Stimulated activated CD4-positive, alpha-beta T cell treated with anti-CD3 and anti-CD28 coated beads, Interleukin-12 subunit alpha, Interleukin-12 subunit beta, amount 100 ng/mL, for 48 hours (primary cell): ENCODE data around the gene AFG1L.
A peak's percentile ranks its signal among the peaks of the same experiment; 100 is the strongest.
"Not testable (repeated sequence)": the region's sequence is repeated elsewhere in the genome, so short reads cannot be mapped to it uniquely, and the experiment has no call there.

ENCODE experiments used
- DNase-seq, 3 donors: peaks; one replicate each; pipeline ENCODE4 v3.0.0-alpha.2; 2020; ENCODE audit warnings: low read depth in 2 of 3, low spot score in 1 of 3

The AFG1L gene

GRCh38 chr6:108449717-108450116, 154.9 kb downstream of the AFG1L start:
- DNase-seq = not testable (repeated sequence)

DNA sequence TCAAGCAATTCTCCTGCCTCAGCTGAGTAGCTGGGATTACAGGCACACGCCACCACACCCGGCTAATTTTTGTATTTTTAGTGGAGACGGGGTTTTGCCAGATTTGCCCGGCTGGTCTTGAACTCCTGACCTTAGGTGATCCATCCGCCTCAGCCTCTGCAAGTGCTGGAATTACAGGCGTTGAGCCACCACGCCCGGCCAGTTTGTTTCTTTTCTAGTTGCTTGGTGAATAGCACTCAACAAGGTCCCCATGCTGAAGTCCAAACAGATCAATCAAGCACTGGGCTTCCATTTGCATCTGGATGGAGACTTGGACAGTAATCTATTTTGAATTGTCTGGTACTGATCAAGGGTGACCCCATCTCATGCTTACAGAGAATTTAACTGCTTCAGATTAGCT, 157.0 kb downstream of the AFG1L start:
- no peak for DNase-seq

GRCh38 chr6:108452711-108453195, 157.9 kb downstream of the AFG1L start:
- DNase-seq = no peak

- DNase-seq = no peak
Observed at GRCh38 chr6:108453601-108454185, 158.8 kb downstream of the AFG1L start.

- no peak for DNase-seq
Observed at GRCh38 chr6:108454356-108454755, 159.5 kb downstream of the AFG1L start.

- DNase-seq = no peak
Observed at GRCh38 chr6:108455688-108456087, 160.8 kb downstream of the AFG1L start.

GRCh38 chr6:108463784-108464183, 168.9 kb downstream of the AFG1L start:
- no peak for DNase-seq

DNA sequence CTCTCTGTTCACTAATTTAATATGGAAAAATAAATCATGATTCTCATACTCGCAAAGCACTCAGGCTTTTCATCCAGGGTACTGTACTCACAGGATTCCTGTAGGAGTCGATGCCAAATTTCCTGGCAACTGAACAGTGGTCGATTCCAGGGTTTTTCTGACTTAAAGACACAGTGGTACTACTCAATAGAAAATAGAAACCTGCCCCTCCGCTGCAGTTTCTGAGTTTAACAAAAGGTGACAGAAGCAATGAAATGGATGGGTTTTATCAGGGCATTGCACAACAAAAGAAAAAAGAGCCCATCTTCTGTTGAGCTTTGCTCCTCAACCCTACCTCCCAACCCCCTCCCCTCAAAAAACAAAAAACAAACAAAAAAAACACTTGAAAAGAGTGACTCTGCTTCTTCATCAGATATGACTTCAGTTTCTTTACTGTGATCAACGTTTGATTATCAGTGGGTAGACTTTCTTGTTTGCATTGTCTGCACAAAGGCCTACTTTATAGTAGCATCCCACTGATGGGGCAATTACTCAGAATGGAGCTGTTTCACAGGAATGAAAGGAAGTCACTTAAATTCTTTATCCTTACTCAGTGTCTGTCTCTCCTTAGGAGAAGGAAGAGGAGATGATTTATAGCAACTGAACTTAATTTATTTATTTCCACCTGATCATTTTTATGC, 169.7 kb downstream of the AFG1L start:
- no peak for DNase-seq

DNA sequence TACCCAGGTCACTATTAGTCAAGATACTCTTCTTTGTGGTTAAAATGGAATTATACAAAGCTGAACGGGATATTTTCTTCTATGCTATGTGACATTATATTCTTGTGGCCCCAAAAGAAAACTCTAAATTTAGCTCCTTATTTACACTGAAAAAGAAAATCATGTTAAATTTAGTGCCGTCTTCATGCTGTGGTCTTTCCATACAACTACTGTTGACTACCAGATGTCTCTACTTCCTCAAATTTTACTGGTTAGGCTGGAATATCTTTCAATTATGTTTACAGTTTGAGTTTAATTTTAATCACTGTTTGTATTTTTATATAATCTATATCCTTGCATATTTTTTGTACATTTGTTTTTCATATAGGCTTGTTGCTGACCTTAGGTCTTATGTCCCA, 170.2 kb downstream of the AFG1L start:
- DNase-seq = no peak

GRCh38 chr6:108468346-108468745, 173.5 kb downstream of the AFG1L start:
- no peak for DNase-seq

GRCh38 chr6:108469316-108469715, 174.5 kb downstream of the AFG1L start:
- DNase-seq = no peak

DNA sequence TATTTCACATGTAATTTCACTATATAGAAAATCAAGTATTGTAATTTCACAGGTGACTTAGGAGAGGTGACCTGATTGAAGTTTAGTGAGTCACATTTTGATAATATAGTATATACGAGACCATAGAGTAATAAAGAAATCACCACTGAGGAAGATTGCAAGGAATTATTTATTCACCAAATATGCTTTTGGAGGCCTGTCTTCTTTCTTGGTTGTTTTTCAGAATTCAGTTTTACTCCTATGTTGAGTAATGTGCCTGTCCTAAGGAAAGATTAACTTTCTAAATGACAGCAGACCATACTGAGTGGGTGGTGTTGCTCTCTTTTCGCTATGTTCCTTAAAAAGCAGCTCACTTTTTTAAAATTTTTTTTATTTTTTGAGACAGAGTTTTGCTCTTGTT, 178.3 kb downstream of the AFG1L start:
- no peak for DNase-seq

- no peak for DNase-seq
Observed at GRCh38 chr6:108476376-108476775, 181.5 kb downstream of the AFG1L start.

GRCh38 chr6:108476847-108477430, 182.1 kb downstream of the AFG1L start:
- no peak for DNase-seq

DNA sequence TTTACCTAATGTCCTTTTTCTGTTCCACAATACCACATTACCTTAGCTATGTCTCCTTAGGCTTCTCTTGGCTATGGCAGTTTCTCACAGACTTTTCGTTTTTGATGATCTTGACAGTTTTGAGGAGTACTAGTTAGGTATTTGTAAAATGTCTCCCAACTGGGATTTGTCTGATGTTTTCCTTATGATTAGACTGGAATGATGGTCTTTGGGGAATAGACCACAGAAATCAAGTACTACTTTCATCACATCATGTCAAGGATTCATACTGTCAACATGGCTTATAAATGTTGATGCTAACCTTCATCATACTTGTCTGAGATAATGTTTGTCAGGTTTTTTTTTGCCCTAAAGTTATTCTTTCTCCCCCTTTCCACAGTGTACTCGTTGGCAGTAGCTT, 187.7 kb downstream of the AFG1L start:
- DNase-seq = no peak

DNA sequence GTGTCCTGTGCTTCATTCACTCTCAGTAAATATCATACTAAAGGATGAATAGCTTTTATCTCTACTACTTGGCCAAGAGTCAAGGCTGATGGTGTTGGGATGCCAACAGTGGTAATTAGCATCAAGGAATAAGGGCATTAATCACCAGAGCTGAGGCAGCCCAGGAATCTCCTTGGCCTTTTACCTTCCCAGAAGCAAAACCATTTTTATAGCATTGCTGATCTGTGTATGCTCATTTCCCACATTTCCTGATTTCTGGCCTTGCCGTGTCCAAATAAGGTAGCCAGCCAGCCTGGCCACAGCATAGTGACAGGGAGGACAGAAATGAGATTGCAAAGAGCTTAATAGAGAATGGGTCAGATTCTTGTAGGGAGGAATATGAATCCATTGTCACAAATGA, 189.2 kb downstream of the AFG1L start:
- DNase-seq = no peak

DNA sequence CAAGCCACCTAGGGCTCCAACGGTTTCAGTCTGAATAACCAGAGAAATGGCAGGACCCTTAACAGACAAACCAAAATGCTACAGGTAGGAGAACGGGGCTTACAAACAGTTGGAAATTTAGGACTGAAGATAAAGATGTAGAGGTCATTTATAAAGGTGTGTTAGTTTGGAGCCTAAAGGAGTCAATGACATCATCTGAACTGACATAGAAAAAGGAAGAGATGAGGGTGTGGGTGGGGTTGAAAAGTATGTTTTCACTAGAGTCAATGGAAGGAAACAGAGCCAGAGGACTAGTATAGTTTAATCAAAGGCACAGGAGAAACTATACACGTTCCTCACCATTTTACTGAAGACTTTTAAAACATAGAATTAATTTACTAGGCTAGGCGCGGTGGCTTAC, 194.8 kb downstream of the AFG1L start:
- no peak for DNase-seq

DNA sequence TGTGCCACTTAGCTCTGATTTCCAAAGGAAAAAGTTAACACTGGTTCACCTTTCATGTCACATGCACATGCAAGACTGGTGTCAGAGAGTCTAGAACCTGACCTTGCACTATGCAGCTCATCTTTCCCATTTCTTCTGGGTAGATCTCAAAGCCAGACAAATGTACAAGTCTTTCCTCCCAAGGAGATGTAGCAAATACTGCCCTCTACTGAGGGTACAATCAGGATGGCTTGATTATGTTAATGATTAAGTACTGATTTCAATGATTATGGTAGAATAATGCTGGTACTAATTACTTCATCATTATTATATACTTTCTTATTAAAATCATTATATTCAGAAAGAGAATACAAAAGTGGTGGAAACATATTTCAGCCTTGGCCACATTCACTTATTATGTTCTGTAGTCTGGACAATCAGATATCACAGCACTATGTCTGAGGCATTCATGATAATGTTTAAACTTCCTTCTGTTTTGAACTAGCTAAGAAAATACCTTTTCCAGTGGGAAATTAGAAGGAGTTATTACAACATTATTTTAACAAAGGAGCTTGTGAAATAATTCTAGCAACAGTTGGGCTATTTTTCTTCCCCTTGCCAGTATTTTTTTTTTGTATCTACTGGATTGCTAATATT, 197.4 kb downstream of the AFG1L start:
- no peak for DNase-seq

DNA sequence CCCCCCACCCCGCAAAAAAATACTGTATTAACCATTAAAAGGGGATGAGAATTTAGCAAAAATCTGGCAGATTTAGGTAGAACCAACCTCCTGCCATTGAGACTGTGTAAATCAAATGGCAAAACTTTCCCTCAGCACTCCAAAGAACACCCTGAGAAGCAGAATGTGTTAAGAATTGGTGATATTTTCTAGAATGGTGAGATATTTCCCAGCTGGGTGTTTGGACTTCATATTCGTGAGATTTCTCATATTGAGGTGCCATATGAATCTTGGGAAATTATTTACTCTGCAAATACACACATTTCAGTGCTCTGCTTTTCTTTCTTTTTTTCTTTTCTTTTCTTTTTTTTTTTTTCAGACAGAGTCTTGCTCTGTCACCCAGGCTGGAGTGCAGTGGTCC, 199.6 kb downstream of the AFG1L start:
- DNase-seq = no peak

DNA sequence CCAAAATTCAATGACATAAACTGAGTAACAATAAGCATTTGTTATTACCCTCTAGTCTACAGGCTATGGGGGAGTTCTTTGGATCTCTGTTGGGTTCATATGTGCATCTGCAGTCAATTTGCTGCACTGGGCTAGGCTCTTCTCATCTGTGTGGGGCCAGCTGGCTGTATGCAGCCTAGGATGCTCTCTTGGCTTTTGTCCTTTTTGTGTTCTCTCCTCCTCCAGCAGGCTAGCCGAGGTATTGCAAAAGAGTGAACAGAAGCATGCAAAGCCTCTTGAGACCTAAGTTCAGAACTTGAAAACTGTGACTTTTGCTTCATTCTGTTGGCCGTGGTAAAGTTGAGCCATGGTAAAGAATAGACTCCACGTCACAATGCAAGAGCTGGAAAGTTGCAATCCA, 203.0 kb downstream of the AFG1L start:
- DNase-seq = peak in 1 of 3 donors; percentile 1

DNA sequence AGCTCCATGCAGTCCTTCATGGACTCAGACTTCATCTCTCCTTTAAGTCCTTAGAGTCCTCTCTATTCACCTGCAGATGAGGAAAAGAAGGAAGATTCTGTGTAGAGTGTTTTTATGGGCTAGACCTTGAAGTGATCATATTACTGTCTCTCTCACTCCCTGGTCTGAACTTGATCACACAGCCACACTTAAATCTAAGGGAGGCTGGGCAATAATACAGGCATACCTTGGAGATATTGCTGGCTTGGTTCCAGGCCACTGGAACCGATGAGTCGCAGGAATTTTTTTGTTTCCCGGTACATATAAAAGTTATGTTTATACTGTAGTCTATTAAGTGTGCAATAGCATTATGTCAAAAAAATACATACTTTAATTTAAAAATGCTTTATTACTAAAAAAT, 206.7 kb downstream of the AFG1L start:
- DNase-seq = no peak

DNA sequence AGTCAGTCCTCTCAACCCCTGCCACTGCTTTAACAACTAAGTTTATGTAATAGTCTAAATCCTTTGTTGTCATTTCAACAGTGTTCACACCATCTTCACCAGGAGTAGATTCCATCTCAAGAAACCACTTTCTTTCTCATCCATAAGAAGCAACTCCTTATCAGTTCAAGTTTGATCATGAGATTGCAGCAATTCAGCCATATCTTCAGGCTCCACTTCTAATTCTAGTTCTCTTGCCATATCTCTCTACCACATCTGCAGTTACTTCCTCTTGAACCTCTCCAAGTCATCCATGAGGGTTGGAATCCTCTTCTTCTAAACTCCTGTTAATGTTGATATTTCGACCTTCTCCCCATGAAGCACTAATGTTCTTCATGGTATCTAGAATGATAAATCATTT, 208.0 kb downstream of the AFG1L start:
- DNase-seq = no peak
